Panc1 (cell line): ENCODE results near the gene ZNF865.
A peak's percentile ranks its signal among the peaks of the same experiment; 100 is the strongest.

Source experiments
- CTCF ChIP-seq: fragments of 450-650 bp; IDR thresholded peaks from 2 replicates; pipeline ENCODE4 v1.5.1; 2017; ENCODE audit warnings: mild to moderate bottlenecking
- POLR2AphosphoS5 ChIP-seq: IDR thresholded peaks from 2 replicates; pipeline ENCODE4 v1.6.1; 2012; ENCODE audit warnings: mild to moderate bottlenecking, low read depth, low read length, moderate library complexity
- REST ChIP-seq, 2 experiments: IDR thresholded peaks; 2 replicates each; pipeline ENCODE4 v1.6.1; 2011 to 2012; ENCODE audit warnings: low read depth in 2 of 2, control low read depth in 1 of 2, low read length in 1 of 2, mild to moderate bottlenecking in 1 of 2, moderate library complexity in 1 of 2; ENCODE audit not compliant: insufficient read depth in 1 of 2
- TCF7L2 ChIP-seq: IDR thresholded peaks from 2 replicates; pipeline ENCODE4 v1.6.1; 2011; ENCODE audit warnings: mild to moderate bottlenecking, low read depth, low read length, inconsistent platforms

DNA sequence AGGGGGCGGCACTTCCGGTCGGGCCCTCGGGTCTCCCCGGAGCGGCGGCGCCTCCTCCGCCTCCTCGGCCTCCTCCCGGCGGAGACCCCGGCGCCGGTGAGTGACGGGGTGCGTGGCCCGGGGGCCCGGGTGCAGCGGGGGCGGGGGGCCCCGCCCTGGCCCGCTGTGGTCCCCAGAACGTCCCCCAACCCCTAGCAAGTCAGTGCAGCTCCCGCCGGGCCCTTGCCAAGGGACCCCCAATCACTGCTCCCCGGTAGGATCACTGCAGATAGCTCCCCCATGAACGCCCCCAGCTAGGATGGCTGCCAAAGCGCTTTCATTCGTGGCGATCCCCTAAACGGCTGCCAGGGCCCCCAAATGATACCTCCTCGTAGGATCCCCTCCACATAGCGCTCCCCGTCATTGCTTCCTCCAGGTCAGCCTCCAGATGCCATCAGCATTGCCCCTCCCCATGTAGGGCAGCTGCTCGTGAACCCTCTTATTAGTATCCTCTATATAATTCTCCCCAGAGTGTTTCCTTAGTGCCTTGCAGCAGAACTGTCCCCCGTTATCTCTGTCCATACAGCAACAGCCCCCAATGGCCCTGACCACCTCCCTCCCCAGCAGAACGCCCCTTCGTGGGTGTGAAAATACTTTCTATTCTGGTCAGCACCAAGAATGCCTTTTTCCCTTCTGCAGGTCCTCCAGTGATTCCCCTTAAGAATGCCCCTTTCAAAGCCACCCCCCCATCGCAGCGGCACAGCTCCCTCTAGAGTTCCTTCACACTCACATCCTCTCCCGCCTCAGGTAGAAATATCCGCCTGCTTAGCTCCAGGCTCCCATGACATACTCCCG lies at the start of gene ZNF865:
- TF ChIP-seq REST (IDR thresholded peaks at IDR 0.05; ENCODE audit: insufficient read depth in 1 of 2, low read depth in 2 of 2, low read length in 1 of 2) (no peak), CTCF (peak; percentile 96), TCF7L2 (no peak), POLR2AphosphoS5 (no peak; the same call in 1 of the 2 replicates)
